Activated CD4-positive, alpha-beta T cell treated with anti-CD3 and anti-CD28 coated beads for 24 hours (primary cell): Measurements from ENCODE around the gene ZDHHC11.
"Not testable (repeated sequence)": the region's sequence is repeated elsewhere in the genome, so short reads cannot be mapped to it uniquely, and the experiment has no call there.

Source experiments
- DNase-seq, 2 donors: peaks; one replicate each; pipeline ENCODE4 v3.0.0-alpha.2; 2020; ENCODE audit warnings: low read depth in 2 of 2

ZDHHC11 gene

GRCh38 chr5:858726-859125 is 7.9 kb upstream of the ZDHHC11 start:
- no peak for DNase-seq

- no peak for DNase-seq
These were observed 6.0 kb upstream of the ZDHHC11 start for GRCh38 chr5:856531-857425.

GRCh38 chr5:855771-856530 is 5.2 kb upstream of the ZDHHC11 start:
- DNase-seq: no peak

- DNase-seq: no peak
These were observed 4.4 kb upstream of the ZDHHC11 start for GRCh38 chr5:854966-855743.

- DNase-seq: no peak
These were observed 3.4 kb upstream of the ZDHHC11 start for GRCh38 chr5:854217-854616.

- not testable (repeated sequence) for DNase-seq
These were observed 2.8 kb upstream of the ZDHHC11 start for GRCh38 chr5:853416-854090.

GRCh38 chr5:852431-853401 is 1.9 kb upstream of the ZDHHC11 start:
- no peak for DNase-seq

- no peak for DNase-seq
These were observed 1.2 kb upstream of the ZDHHC11 start for GRCh38 chr5:852018-852417.

- no peak for DNase-seq
These were observed 767 bp upstream of the ZDHHC11 start for GRCh38 chr5:851553-851952.

GRCh38 chr5:851076-851475 is 290 bp upstream of the ZDHHC11 start:
- DNase-seq: no peak

GRCh38 chr5:849651-850301 is 1.0 kb downstream of the ZDHHC11 start:
- no peak for DNase-seq

- no peak for DNase-seq
These were observed 2.1 kb downstream of the ZDHHC11 start for GRCh38 chr5:848671-849111.

- not testable (repeated sequence) for DNase-seq
These were observed 3.0 kb downstream of the ZDHHC11 start for GRCh38 chr5:847736-848135.

- DNase-seq: not testable (repeated sequence)
These were observed 3.6 kb downstream of the ZDHHC11 start for GRCh38 chr5:847212-847611.

GRCh38 chr5:846602-847091 is 4.1 kb downstream of the ZDHHC11 start:
- not testable (repeated sequence) for DNase-seq

- DNase-seq: not testable (repeated sequence)
These were observed 4.8 kb downstream of the ZDHHC11 start for GRCh38 chr5:845676-846601.

- DNase-seq: not testable (repeated sequence)
These were observed 5.6 kb downstream of the ZDHHC11 start for GRCh38 chr5:845031-845675.

- DNase-seq: not testable (repeated sequence)
These were observed 6.4 kb downstream of the ZDHHC11 start for GRCh38 chr5:844426-844825.
